ENCODE measurements around the gene TAF4B.
"Not testable (repeated sequence)": the region's sequence is repeated elsewhere in the genome, so short reads cannot be mapped to it uniquely, and the experiment has no call there.

TAF4B gene

GRCh38 chr18:26422472-26423162 is 196.4 kb downstream of the TAF4B start:
- TF ChIP-seq POLR2A (IDR thresholded peaks at IDR 0.05; ENCODE audit: low read length) = no peak
- no peak for TF ChIP-seq GATA1 (IDR thresholded peaks at IDR 0.05; ENCODE audit: low read depth, low read length)
- DNase-seq = no peak

DNA sequence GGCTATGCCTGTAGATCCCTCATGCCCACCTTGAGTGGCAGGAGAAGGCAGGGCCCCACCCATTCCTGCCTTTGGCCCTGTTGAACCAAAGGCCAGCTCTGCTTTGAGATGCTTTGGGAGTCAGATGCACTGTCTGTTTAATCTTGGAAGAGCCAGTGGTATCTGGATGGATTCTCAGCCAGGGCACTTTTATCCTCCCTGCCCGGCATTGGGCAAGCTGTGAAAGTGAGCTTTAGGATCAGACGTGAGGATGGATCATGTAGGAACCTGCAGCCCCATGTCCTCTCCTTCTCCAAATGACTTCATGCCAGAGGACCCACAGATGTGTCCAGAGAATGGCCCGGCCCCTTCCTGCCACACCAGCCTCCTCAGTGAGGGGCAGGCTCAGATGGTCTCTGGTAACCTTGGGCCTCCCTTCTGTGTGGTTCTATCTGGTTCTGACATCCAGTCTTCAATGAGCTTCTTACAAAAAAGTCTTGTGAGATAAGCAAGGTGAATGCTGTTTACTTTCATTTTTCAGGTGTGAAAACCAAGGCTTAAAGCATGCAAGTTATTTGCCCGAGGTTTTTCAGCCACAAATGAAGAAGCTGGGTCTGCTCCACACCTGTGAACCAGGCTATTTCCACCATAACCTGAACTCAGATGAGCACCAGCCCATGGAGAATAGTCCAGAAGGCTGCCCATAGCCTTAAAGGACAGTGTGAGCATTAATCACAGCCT is 198.3 kb downstream of the TAF4B start:
- no peak for DNase-seq
- TF ChIP-seq GATA1 (IDR thresholded peaks at IDR 0.05; ENCODE audit: low read depth, low read length) = no peak
- TF ChIP-seq POLR2A (IDR thresholded peaks at IDR 0.05; ENCODE audit: low read length) = no peak

GRCh38 chr18:26425148-26425531 is 198.9 kb downstream of the TAF4B start:
- DNase-seq = no peak
- TF ChIP-seq POLR2A (IDR thresholded peaks at IDR 0.05; ENCODE audit: low read length) (no peak), GATA1 (IDR thresholded peaks at IDR 0.05; ENCODE audit: low read depth, low read length) (no peak)

- no peak for DNase-seq
These were observed 203.4 kb downstream of the TAF4B start for GRCh38 chr18:26429535-26430226.

DNA sequence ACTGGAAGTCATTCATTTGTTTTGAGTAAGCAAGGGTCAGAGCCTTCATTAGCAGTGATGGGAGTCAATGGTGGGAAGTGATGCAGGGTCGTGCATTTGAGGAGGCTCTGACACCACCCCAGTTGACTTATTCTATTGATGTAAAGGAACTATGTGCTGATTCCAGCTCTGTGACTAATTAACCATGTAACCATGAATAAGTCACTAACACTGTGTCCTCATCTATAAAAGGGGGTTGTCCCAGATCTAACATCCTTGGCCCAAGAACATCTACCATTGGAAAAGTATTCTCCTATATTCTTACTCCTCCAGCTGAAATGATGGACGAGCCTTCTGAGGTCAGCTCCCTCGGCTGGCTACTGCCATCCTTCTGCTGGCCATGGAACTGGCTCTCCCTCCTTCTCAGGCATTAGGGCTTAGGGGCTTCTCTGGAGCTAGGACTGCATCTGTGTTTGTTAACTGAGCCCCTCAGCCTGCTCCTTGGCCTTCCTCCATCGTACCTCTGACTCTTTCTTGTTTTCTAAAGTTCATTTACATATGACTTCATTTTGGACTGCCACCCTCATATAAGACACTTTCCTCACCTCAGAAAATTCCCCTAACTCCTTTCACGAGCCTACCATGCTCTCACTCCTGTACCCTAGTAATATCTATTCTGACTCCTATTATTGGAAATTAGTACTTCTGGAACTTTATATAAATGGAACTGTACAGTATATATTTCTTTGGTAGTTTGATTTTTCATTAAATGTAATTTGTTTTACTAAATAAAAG is 206.6 kb downstream of the TAF4B start:
- no peak for DNase-seq
- TF ChIP-seq POLR2A (IDR thresholded peaks at IDR 0.05; ENCODE audit: low read length) = no peak
- no peak for TF ChIP-seq GATA1 (IDR thresholded peaks at IDR 0.05; ENCODE audit: low read depth, low read length)

More at GRCh38 chr18:26429535-26430226, 203.4 kb downstream of the TAF4B start:
- no peak for TF ChIP-seq POLR2A (IDR thresholded peaks at IDR 0.05; ENCODE audit: low read length)
- TF ChIP-seq GATA1 (IDR thresholded peaks at IDR 0.05; ENCODE audit: low read depth, low read length) = no peak

- TF ChIP-seq GATA1 (IDR thresholded peaks at IDR 0.05; ENCODE audit: low read depth, low read length) (no peak), POLR2A (IDR thresholded peaks at IDR 0.05; ENCODE audit: low read length) (no peak)
- no peak for DNase-seq
These were observed 208.6 kb downstream of the TAF4B start for GRCh38 chr18:26434887-26435286.

DNA sequence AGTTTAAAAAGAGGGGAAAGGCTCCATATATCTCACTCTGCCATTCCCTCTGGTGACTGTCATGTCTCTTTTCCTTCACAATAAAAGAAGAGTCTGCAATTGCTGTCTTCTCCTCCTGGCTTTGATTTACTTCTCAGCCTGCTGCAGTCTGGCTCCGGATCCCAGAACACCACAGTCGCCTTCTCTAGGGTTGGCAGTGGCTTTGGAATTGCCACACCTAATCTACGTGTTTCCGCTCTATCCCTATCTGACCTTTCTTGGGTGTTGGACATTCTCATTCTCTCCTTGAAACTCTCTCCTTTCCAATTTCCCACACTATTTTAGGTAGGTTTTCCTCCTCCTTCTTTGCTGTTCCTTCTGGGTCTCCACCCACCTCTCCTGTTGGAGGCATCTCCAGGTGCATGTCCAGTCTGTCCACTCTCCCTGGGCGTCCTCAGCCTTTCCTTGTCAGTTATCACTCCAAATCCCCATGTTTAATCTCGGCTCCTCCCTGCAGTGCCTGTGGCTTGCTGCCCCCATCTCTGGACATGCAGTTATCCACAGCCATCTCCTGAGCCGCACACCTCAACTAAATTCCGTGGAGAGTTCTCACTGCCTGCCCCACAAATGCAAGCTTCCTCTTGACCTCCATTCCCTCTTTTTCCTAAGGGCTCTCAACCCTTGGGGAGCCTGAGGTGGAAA is 209.3 kb downstream of the TAF4B start:
- TF ChIP-seq POLR2A (IDR thresholded peaks at IDR 0.05; ENCODE audit: low read length) = no peak
- no peak for TF ChIP-seq GATA1 (IDR thresholded peaks at IDR 0.05; ENCODE audit: low read depth, low read length)
- DNase-seq = no peak

- DNase-seq = no peak
- TF ChIP-seq POLR2A (IDR thresholded peaks at IDR 0.05; ENCODE audit: low read length) = no peak
These were observed 210.2 kb downstream of the TAF4B start for GRCh38 chr18:26436176-26437051.

DNA sequence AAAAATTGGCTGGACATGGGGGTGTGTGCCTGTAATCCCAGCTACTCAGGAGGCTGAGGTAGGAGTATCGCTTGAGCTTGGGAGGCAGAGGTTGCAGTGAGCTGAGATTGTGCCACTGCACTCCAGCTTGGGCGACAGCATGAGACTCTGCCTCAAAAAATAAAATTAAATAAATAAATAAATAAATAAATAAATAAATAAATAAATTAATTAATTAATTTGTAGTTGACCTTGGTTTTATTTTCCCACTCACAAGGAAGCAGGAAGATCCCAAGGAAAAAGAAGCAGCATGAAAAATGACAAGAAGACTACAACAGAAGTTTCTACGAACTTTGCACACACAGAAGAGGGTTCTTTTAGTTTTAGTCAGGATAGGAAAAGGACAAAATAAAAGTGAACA is 211.4 kb downstream of the TAF4B start:
- not testable (repeated sequence) for DNase-seq

GRCh38 chr18:26438980-26439379 is 212.7 kb downstream of the TAF4B start:
- TF ChIP-seq POLR2A (IDR thresholded peaks at IDR 0.05; ENCODE audit: low read length) (no peak), GATA1 (IDR thresholded peaks at IDR 0.05; ENCODE audit: low read depth, low read length) (no peak)
- no peak for DNase-seq

GRCh38 chr18:26439537-26439936 is 213.3 kb downstream of the TAF4B start:
- no peak for DNase-seq
- TF ChIP-seq POLR2A (IDR thresholded peaks at IDR 0.05; ENCODE audit: low read length) = no peak
- no peak for TF ChIP-seq GATA1 (IDR thresholded peaks at IDR 0.05; ENCODE audit: low read depth, low read length)

DNA sequence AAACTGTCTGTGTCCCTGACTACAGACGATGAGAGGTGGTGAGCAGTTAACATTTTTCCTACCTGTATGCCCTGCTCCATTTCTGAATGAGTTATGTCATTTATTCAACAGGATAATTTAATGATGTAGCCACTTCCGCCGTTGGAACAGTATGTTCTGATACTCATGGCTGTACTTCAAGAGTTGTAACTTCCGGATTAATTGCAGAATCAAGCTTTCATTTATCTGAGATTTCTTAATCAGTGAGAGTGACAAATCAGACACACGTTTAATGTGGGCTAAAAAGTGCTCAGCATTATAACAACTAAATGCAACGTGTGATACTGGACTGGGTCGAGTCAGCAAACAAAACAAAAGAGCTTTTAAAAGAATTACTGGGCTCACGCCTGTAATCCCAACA is 214.4 kb downstream of the TAF4B start:
- no peak for DNase-seq
- TF ChIP-seq POLR2A (IDR thresholded peaks at IDR 0.05; ENCODE audit: low read length) (no peak), GATA1 (IDR thresholded peaks at IDR 0.05; ENCODE audit: low read depth, low read length) (no peak)
